WTC11 (cell line): Measurements from ENCODE around the gene C2CD4A. TPM values are rescaled to one million over a fixed set of nuclear protein-coding genes. Genes with fewer than 3 reads are reported as not detected.

ENCODE experiments used
- ATAC-seq: fragments of 200-7000 bp; cut with Tn5 transposase; 2 replicates; pipeline ENCODE4 v1.10.0; 2021; ENCODE audit warnings: mild to moderate bottlenecking, moderate library complexity
- CTCF ChIA-PET: fragments of 300-600 bp; sonication (Branson Sonifier 250); formaldehyde crosslinking; loops from one replicate; lab custom pipeline; 2021; ENCODE audit warnings: antibody characterized with exemption; lab: Charles Lee
- POLR2A ChIA-PET: fragments of 350-600 bp; sonication (Branson Sonifier 250); formaldehyde crosslinking; loops from one replicate; lab custom pipeline; 2021; ENCODE audit warnings: antibody characterized with exemption; lab: Charles Lee
- DNase-seq: peaks from one replicate; pipeline ENCODE4 v3.0.0; 2021; ENCODE audit warnings: low spot score
- H3K27ac Mint-ChIP-seq: 2 replicates; pipeline ENCODE4 v1.8.0; 2021; ENCODE audit warnings: mixed read lengths
- H3K27me3 Mint-ChIP-seq: 2 replicates; pipeline ENCODE4 v1.8.0; 2021; ENCODE audit warnings: low read depth, mild to moderate bottlenecking, moderate library complexity, mixed read lengths
- H3K36me3 Mint-ChIP-seq: 2 replicates; pipeline ENCODE4 v1.8.0; 2021; ENCODE audit warnings: mixed read lengths
- H3K4me1 Mint-ChIP-seq: 2 replicates; pipeline ENCODE4 v1.8.0; 2022; ENCODE audit warnings: mixed read lengths
- H3K4me3 Mint-ChIP-seq: 2 replicates; pipeline ENCODE4 v1.8.0; 2021; ENCODE audit warnings: mild to moderate bottlenecking, moderate library complexity, mixed read lengths
- H3K9me3 Mint-ChIP-seq: 2 replicates; pipeline ENCODE4 v1.8.0; 2021; ENCODE audit warnings: mixed read lengths
- ATF1 ChIP-seq: sonication (generic); formaldehyde crosslinking; IDR thresholded peaks from 2 replicates; pipeline ENCODE4 v1.8.1; 2023; ENCODE audit warnings: mild to moderate bottlenecking, moderate library complexity, missing genetic modification reagents
- HMGA2 ChIP-seq: fragments of 250-450 bp; sonication (Bioruptor Pico); IDR thresholded peaks from 2 replicates; pipeline ENCODE4 v1.4.0; 2021; ENCODE audit warnings: mild to moderate bottlenecking, moderate library complexity
- NR1H2 ChIP-seq: sonication (generic); formaldehyde crosslinking; IDR thresholded peaks from 2 replicates; pipeline ENCODE4 v1.9.0; 2021; ENCODE audit warnings: mild to moderate bottlenecking, moderate library complexity, missing genetic modification reagents
- NR3C1 ChIP-seq: sonication (generic); formaldehyde crosslinking; conservative IDR thresholded peaks from 2 replicates; pipeline ENCODE4 v1.8.1; 2023; ENCODE audit warnings: low read depth, mild to moderate bottlenecking, missing genetic modification reagents
- OVOL2 ChIP-seq: fragments of 250-450 bp; sonication (Bioruptor Pico); IDR thresholded peaks from 2 replicates; pipeline ENCODE4 v1.9.0; 2021; ENCODE audit warnings: mild to moderate bottlenecking, borderline replicate concordance
- RELA ChIP-seq: sonication (generic); formaldehyde crosslinking; IDR thresholded peaks from 2 replicates; pipeline ENCODE4 v1.8.1; 2022; ENCODE audit warnings: missing genetic modification reagents, mild to moderate bottlenecking, borderline replicate concordance
- RORB ChIP-seq: fragments of 250-450 bp; sonication (Bioruptor Pico); IDR thresholded peaks from 2 replicates; pipeline ENCODE4 v1.9.0; 2021; ENCODE audit warnings: mild to moderate bottlenecking
- SP1 ChIP-seq: sonication (generic); formaldehyde crosslinking; conservative IDR thresholded peaks from 2 replicates; pipeline ENCODE4 v1.8.1; 2022; ENCODE audit warnings: missing genetic modification reagents
- TEAD1 ChIP-seq: sonication (generic); formaldehyde crosslinking; IDR thresholded peaks from 2 replicates; pipeline ENCODE4 v1.8.0; 2022; ENCODE audit warnings: mild to moderate bottlenecking, missing genetic modification reagents
- TEAD4 ChIP-seq: sonication (generic); formaldehyde crosslinking; IDR thresholded peaks from 2 replicates; pipeline ENCODE4 v1.8.0; 2022; ENCODE audit warnings: mild to moderate bottlenecking, missing genetic modification reagents
- TP53 ChIP-seq: sonication (generic); formaldehyde crosslinking; IDR thresholded peaks from 2 replicates; pipeline ENCODE4 v1.8.1; 2023; ENCODE audit warnings: mild to moderate bottlenecking, missing genetic modification reagents
- ZNF138 ChIP-seq: sonication (generic); formaldehyde crosslinking; conservative IDR thresholded peaks from 2 replicates; pipeline ENCODE4 v1.8.1; 2022; ENCODE audit warnings: mild to moderate bottlenecking, moderate library complexity, missing genetic modification reagents
- ZNF232 ChIP-seq: sonication (generic); formaldehyde crosslinking; IDR thresholded peaks from 2 replicates; pipeline ENCODE4 v1.8.0; 2022; ENCODE audit warnings: mild to moderate bottlenecking, missing genetic modification reagents
- ZNF317 ChIP-seq: sonication (generic); formaldehyde crosslinking; IDR thresholded peaks from 2 replicates; pipeline ENCODE4 v1.8.1; 2023; ENCODE audit warnings: low read depth, mild to moderate bottlenecking, moderate library complexity, missing genetic modification reagents, borderline replicate concordance
- ZNF416 ChIP-seq: fragments of 250-450 bp; sonication (Bioruptor Pico); IDR thresholded peaks from 2 replicates; pipeline ENCODE4 v1.9.0; 2021; ENCODE audit warnings: mild to moderate bottlenecking, inconsistent platforms
- total RNA-seq: library from RNA; stranded (reverse); gene quantifications from 3 replicates; pipeline ENCODE4 v1.2.3, GENCODE V29; 2021
- TF ChIP-seq, protein P1 (sequence below): sonication (generic); formaldehyde crosslinking; IDR thresholded peaks from 2 replicates; pipeline ENCODE4 v1.8.1; 2022; ENCODE audit warnings: low read depth, missing genetic modification reagents, borderline replicate concordance
- TF ChIP-seq, protein P2 (sequence below): sonication (generic); formaldehyde crosslinking; IDR thresholded peaks from 2 replicates; pipeline ENCODE4 v1.8.1; 2022; ENCODE audit warnings: missing genetic modification reagents, borderline replicate concordance
- TF ChIP-seq, protein P3 (sequence below): fragments of 250-450 bp; sonication (Bioruptor Pico); IDR thresholded peaks from 2 replicates; pipeline ENCODE4 v2.1.2; 2022; ENCODE audit warnings: mild to moderate bottlenecking, moderate library complexity
- TF ChIP-seq, protein P4 (sequence below): sonication (generic); formaldehyde crosslinking; IDR thresholded peaks from 2 replicates; pipeline ENCODE4 v1.8.0; 2023; ENCODE audit warnings: mild to moderate bottlenecking, missing genetic modification reagents
- TF ChIP-seq, protein P5 (sequence below): sonication (generic); formaldehyde crosslinking; IDR thresholded peaks from 2 replicates; pipeline ENCODE4 v1.8.0; 2022; ENCODE audit warnings: mild to moderate bottlenecking, missing genetic modification reagents
- TF ChIP-seq, protein P6 (sequence below): sonication (generic); formaldehyde crosslinking; IDR thresholded peaks from 2 replicates; pipeline ENCODE4 v1.8.1; 2022; ENCODE audit warnings: low read depth, mild to moderate bottlenecking, moderate library complexity, missing genetic modification reagents, borderline replicate concordance
- TF ChIP-seq, protein P7 (sequence below): sonication (generic); formaldehyde crosslinking; IDR thresholded peaks from 2 replicates; pipeline ENCODE4 v1.8.0; 2023; ENCODE audit warnings: missing genetic modification reagents, mild to moderate bottlenecking, borderline replicate concordance

C2CD4A gene
- total RNA-seq, 1 experiment from 2014 or later = 0.42 TPM

DNA sequence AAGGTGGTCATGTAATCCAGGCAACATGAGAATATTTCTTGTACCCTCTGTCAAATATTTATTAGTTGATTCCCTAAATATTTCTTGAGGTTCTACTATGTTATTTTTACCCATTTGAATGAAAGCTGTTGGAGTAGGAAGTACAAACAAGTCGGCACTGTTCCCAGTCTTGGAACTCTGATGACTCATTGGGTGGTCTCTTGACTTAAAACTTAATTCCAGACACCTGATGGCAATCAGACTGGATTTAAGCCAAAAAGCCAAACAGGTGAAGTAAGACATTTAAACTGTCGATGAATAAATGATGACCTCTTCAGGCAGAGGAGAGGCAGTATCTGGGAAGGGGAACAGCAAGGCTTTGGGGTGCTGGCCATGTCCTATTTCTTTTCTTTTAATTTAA, 22.8 kb downstream of the C2CD4A start:
- ATAC-seq = no peak
- peaks cover 11% of the 10 kb centered on the region for H3K36me3 Mint-ChIP-seq
- POLR2A ChIA-PET = no interaction called here
- H3K27me3 Mint-ChIP-seq = no peaks in the 10 kb centered on the region
- TF ChIP-seq, protein P1, sequence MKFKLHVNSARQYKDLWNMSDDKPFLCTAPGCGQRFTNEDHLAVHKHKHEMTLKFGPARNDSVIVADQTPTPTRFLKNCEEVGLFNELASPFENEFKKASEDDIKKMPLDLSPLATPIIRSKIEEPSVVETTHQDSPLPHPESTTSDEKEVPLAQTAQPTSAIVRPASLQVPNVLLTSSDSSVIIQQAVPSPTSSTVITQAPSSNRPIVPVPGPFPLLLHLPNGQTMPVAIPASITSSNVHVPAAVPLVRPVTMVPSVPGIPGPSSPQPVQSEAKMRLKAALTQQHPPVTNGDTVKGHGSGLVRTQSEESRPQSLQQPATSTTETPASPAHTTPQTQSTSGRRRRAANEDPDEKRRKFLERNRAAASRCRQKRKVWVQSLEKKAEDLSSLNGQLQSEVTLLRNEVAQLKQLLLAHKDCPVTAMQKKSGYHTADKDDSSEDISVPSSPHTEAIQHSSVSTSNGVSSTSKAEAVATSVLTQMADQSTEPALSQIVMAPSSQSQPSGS (CRISPR knock-in tag) = no peak
- TF ChIP-seq ZNF416 = no peak
- TF ChIP-seq ATF1 = no peak
- TF ChIP-seq NR1H2 (CRISPR knock-in tag) = no peak
- no peak for TF ChIP-seq ZNF232 (CRISPR knock-in tag)
- no peak for TF ChIP-seq HMGA2 (CRISPR knock-in tag)
- TF ChIP-seq, protein P2, sequence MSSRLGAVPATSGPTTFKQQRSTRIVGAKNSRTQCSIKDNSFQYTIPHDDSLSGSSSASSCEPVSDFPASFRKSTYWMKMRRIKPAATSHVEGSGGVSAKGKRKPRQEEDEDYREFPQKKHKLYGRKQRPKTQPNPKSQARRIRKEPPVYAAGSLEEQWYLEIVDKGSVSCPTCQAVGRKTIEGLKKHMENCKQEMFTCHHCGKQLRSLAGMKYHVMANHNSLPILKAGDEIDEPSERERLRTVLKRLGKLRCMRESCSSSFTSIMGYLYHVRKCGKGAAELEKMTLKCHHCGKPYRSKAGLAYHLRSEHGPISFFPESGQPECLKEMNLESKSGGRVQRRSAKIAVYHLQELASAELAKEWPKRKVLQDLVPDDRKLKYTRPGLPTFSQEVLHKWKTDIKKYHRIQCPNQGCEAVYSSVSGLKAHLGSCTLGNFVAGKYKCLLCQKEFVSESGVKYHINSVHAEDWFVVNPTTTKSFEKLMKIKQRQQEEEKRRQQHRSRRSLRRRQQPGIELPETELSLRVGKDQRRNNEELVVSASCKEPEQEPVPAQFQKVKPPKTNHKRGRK (CRISPR knock-in tag) = no peak
- TF ChIP-seq, protein P3, sequence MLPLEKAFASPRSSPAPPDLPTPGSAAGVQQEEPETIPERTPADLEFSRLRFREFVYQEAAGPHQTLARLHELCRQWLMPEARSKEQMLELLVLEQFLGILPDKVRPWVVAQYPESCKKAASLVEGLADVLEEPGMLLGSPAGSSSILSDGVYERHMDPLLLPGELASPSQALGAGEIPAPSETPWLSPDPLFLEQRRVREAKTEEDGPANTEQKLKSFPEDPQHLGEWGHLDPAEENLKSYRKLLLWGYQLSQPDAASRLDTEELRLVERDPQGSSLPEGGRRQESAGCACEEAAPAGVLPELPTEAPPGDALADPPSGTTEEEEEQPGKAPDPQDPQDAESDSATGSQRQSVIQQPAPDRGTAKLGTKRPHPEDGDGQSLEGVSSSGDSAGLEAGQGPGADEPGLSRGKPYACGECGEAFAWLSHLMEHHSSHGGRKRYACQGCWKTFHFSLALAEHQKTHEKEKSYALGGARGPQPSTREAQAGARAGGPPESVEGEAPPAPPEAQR (CRISPR knock-in tag) = no peak
- TF ChIP-seq TEAD1 (CRISPR knock-in tag) = no peak
- TF ChIP-seq, all 79 proteins: peak for 0
- no peak overlapping the region for H3K27ac Mint-ChIP-seq
- no peaks in the 10 kb centered on the region for H3K4me1 Mint-ChIP-seq
- CTCF ChIA-PET = no interaction called here
- H3K4me3 Mint-ChIP-seq = no peak overlapping the region
- H3K9me3 Mint-ChIP-seq = peaks cover 13% of the 10 kb centered on the region
- DNase-seq = no peak

DNA sequence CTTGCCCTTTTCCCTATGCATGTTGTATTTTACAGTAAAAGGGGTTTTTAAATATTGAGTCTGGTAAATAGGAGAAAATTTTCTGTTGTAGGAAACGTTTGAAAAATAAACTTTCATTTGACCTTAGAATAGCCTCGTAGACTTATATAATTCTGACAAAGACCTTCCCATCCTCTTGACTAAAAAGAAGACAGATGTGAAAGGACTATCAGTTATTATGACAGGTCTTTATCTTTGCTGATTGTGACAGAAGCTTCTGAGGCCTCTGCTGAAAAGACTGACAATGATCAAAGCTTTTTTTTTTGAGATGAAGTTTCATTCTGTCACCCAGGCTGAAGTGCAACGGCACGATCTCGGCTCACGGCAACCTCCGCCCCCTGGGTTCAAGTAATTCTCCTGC, 24.2 kb downstream of the C2CD4A start:
- Mint-ChIP-seq H3K9me3 (no peaks in the 10 kb centered on the region), H3K4me1 (no peaks in the 10 kb centered on the region), H3K27me3 (no peaks in the 10 kb centered on the region), H3K36me3 (no peaks in the 10 kb centered on the region), H3K4me3 (no peak overlapping the region), H3K27ac (no peak overlapping the region)
- no peak for ATAC-seq
- DNase-seq = no peak
- ChIA-PET CTCF (no interaction called here), POLR2A (no interaction called here)
- TF ChIP-seq OVOL2 (CRISPR knock-in tag) (no peak), RELA (CRISPR knock-in tag) (no peak), ZNF317 (CRISPR knock-in tag) (no peak), ZNF138 (CRISPR knock-in tag) (no peak), NR3C1 (CRISPR knock-in tag) (no peak), SP1 (CRISPR knock-in tag) (no peak), RORB (CRISPR knock-in tag) (no peak), TP53 (CRISPR knock-in tag) (no peak), TEAD4 (CRISPR knock-in tag) (no peak)
- TF ChIP-seq, protein P4, sequence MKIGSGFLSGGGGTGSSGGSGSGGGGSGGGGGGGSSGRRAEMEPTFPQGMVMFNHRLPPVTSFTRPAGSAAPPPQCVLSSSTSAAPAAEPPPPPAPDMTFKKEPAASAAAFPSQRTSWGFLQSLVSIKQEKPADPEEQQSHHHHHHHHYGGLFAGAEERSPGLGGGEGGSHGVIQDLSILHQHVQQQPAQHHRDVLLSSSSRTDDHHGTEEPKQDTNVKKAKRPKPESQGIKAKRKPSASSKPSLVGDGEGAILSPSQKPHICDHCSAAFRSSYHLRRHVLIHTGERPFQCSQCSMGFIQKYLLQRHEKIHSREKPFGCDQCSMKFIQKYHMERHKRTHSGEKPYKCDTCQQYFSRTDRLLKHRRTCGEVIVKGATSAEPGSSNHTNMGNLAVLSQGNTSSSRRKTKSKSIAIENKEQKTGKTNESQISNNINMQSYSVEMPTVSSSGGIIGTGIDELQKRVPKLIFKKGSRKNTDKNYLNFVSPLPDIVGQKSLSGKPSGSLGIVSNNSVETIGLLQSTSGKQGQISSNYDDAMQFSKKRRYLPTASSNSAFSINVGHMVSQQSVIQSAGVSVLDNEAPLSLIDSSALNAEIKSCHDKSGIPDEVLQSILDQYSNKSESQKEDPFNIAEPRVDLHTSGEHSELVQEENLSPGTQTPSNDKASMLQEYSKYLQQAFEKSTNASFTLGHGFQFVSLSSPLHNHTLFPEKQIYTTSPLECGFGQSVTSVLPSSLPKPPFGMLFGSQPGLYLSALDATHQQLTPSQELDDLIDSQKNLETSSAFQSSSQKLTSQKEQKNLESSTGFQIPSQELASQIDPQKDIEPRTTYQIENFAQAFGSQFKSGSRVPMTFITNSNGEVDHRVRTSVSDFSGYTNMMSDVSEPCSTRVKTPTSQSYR (CRISPR knock-in tag) = no peak
- TF ChIP-seq, protein P5, sequence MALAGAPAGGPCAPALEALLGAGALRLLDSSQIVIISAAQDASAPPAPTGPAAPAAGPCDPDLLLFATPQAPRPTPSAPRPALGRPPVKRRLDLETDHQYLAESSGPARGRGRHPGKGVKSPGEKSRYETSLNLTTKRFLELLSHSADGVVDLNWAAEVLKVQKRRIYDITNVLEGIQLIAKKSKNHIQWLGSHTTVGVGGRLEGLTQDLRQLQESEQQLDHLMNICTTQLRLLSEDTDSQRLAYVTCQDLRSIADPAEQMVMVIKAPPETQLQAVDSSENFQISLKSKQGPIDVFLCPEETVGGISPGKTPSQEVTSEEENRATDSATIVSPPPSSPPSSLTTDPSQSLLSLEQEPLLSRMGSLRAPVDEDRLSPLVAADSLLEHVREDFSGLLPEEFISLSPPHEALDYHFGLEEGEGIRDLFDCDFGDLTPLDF = no peak
- TF ChIP-seq, protein P6, sequence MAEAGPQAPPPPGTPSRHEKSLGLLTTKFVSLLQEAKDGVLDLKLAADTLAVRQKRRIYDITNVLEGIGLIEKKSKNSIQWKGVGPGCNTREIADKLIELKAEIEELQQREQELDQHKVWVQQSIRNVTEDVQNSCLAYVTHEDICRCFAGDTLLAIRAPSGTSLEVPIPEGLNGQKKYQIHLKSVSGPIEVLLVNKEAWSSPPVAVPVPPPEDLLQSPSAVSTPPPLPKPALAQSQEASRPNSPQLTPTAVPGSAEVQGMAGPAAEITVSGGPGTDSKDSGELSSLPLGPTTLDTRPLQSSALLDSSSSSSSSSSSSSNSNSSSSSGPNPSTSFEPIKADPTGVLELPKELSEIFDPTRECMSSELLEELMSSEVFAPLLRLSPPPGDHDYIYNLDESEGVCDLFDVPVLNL (CRISPR knock-in tag) = no peak
- TF ChIP-seq, protein P7, sequence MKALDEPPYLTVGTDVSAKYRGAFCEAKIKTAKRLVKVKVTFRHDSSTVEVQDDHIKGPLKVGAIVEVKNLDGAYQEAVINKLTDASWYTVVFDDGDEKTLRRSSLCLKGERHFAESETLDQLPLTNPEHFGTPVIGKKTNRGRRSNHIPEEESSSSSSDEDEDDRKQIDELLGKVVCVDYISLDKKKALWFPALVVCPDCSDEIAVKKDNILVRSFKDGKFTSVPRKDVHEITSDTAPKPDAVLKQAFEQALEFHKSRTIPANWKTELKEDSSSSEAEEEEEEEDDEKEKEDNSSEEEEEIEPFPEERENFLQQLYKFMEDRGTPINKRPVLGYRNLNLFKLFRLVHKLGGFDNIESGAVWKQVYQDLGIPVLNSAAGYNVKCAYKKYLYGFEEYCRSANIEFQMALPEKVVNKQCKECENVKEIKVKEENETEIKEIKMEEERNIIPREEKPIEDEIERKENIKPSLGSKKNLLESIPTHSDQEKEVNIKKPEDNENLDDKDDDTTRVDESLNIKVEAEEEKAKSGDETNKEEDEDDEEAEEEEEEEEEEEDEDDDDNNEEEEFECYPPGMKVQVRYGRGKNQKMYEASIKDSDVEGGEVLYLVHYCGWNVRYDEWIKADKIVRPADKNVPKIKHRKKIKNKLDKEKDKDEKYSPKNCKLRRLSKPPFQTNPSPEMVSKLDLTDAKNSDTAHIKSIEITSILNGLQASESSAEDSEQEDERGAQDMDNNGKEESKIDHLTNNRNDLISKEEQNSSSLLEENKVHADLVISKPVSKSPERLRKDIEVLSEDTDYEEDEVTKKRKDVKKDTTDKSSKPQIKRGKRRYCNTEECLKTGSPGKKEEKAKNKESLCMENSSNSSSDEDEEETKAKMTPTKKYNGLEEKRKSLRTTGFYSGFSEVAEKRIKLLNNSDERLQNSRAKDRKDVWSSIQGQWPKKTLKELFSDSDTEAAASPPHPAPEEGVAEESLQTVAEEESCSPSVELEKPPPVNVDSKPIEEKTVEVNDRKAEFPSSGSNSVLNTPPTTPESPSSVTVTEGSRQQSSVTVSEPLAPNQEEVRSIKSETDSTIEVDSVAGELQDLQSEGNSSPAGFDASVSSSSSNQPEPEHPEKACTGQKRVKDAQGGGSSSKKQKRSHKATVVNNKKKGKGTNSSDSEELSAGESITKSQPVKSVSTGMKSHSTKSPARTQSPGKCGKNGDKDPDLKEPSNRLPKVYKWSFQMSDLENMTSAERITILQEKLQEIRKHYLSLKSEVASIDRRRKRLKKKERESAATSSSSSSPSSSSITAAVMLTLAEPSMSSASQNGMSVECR (CRISPR knock-in tag) = no peak
